HG03469 (cell line): ENCODE measurements around the gene IGSF5.

Experiments used
- ATAC-seq: cut with Tn5 transposase; IDR thresholded peaks from one replicate; pipeline ENCODE4 v1.9.1; 2021; ENCODE audit warnings: mild to moderate bottlenecking, moderate library complexity, moderate number of reproducible peaks; ENCODE audit not compliant: unreplicated experiment

IGSF5 gene

GRCh38 chr21:39812983-39813382 lies 68.0 kb downstream of the IGSF5 start:
- no peak for ATAC-seq

DNA sequence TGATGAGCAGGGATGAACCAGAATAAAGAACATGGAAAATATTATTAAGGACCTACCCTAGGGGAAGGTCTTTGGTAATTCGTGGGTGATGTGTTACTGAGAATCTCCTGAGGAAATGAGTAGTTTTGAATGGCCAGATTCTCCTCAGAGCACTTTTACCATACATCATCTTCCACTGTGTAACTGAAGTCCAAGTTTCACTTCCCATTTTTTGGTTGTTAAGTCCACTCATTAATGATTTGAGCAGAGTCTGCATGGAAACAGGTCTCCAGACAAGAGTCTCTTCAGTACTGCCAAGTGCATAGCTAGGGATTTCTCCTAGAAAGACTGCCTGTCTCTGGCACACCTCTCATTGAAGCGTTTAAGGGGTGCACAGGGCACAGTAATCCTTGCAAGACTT lies 73.6 kb downstream of the IGSF5 start:
- ATAC-seq = no peak

DNA sequence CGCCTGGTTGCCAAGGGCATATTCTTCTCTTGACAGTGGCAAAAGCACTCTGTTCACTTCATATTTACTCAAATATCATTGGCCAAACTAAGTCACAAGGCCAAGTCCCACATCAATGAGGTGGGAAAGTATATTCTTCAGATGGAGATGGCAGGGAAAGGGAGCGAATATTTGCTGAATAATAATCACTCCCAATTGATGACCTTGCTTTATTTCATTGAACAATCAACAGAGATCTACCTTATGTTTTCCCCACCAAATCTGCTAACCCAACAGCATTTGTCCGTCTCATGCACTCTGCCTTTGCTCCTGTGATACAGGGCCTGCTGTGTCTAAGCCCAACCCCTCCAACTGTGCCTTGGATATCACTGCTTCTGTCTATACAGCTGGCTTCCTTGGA lies 77.1 kb downstream of the IGSF5 start:
- ATAC-seq = no peak

GRCh38 chr21:39825250-39825649 lies 80.3 kb downstream of the IGSF5 start:
- no peak for ATAC-seq

GRCh38 chr21:39834543-39834942 lies 89.6 kb downstream of the IGSF5 start:
- no peak for ATAC-seq

GRCh38 chr21:39837861-39838359 lies 92.9 kb downstream of the IGSF5 start:
- ATAC-seq = no peak

DNA sequence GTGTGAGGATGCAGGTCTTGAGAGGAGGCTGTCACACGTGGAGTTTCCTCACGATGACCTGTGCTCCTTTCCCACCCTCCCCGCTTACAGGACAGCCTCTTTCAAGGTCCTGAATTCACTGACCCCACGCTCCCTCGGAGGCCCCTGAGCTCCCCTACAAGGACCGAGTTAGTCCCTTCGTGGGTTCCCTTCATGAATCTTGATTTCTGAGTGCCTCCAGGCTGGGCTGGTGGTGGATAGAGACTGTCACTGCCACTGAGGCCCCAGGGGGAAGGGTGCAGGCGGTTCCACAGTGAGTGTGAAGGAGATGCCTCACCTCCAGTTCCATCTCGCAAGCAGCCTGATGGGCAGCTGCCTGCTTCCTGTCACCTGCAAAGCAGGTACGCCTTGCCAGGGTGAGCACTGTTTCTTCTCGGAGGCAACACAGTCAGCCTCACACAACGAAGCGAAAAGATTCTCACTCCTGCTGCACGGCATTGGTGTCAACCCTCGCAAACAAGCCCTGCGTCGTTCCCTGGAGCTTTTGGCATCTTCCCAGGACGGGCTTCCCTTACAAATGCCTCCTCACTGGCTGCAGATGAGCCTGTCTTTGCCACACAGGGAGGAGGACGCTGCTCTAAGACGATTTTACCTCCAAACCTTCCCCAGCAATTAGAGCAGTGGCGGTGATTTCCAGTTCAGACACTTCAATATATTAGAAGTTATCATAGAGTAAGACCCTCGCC lies 95.6 kb downstream of the IGSF5 start:
- ATAC-seq = no peak

DNA sequence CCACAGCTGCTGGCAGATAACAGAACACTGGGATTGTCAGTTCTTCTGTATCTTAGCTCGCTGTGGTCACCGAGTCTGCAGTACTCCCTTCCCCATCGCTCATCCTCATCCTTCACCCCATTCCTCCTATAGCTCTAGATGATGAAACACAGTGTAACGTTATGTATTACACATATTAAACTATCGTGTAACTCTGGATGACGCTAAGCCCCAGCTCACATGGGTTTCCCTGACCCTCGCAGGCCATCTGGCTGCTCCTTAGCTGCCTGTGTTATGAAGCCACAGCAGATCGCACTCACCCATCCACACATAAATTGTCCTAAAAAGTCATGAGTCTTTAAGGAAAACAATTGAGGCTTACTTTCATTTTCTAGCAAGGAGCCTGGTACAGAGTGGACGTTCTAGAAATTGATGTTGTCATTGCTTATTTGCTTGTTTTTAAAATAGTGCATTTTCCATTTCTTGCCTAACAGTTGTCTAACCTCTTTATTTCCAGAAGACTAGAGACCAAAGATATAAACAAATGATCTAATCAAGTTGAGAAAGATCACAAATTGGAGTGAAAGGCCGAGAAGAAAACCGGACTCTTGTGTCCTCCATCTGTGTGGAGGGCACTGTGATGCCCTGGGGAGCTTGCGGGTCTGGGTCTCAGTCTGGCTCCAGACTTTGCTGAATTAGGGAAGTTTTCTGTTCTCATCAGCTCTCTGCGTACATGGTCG lies 97.9 kb downstream of the IGSF5 start:
- ATAC-seq = no peak

DNA sequence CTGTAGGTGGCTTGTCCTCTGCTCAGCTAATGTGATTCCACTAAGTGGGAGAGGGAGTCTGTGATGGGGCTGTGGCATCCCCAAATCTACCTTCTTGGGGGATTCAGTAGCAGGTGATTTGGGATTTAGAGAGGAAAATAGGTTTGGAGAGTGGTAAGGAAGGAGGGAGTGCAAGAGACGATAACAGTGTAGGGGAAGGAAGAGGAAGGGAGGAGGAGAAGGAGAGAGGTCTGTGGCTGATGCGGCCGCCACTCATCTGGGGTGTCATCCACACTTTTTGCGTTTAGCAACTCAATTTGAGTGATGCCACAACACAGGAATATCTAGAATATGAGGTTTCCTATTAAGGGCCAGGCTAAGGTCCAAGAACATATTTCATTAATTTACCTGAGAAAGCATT lies 98.5 kb downstream of the IGSF5 start:
- ATAC-seq = no peak

- no peak for ATAC-seq
Observed at GRCh38 chr21:39843916-39844315, 98.9 kb downstream of the IGSF5 start.

GRCh38 chr21:39845571-39846130 lies 100.7 kb downstream of the IGSF5 start:
- no peak for ATAC-seq

DNA sequence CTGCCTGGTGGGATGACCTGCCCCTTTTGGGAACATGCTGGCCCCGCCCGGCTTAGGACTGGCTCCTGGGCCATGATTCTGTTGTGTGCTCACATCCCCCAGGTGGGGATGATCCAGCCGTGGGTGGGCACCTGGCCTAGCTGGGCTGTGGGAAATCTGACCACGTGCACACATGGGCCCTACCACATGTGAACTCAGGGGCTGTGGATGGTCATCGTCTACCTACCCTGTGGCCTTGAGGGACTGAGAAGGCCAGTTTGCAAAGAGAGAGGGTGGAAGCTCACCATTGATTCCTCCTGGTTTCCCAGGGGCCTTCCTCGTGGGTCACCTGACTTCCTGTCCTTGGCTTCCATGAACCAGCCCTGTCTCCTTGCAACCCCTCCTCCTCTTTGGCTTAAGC lies 102.9 kb downstream of the IGSF5 start:
- ATAC-seq = no peak

- ATAC-seq = no peak
Observed at GRCh38 chr21:39849014-39849655, 104.2 kb downstream of the IGSF5 start.

GRCh38 chr21:39850333-39850732 lies 105.3 kb downstream of the IGSF5 start:
- ATAC-seq = no peak

DNA sequence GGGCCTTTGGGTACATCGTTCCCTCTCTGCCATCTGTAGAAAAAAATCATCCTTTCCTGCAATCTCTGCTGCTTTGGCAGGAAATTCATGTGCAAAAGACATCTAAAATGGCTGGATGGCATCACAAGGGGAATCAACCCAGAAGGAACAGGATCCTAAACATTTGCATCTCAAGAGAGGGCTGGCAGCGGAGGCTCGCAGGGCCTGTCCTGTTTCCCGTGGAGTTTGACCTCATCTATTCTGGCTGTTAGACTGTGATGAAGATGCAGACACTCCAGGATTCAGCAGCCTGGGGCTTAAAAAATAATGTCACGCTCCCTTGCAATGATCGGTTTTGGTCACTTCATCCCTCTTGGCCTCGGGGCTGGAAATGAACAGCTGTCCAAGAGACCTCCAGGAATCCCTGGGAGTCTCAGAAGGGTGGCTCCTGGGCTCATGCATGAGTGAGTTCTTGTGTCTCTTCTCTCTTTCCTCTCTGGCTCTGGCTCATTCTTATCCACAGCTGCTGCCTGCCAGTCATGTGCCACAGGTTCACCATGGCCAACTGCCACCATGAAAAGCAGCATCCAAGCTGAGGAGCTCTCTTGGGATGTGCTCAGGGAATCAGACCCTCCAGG lies 106.1 kb downstream of the IGSF5 start:
- no peak for ATAC-seq
